ENCODE data around the gene MARCHF4. TPM values are rescaled to one million over a fixed set of nuclear protein-coding genes. Genes with fewer than 3 reads are reported as not detected.

MARCHF4 gene, protein sequence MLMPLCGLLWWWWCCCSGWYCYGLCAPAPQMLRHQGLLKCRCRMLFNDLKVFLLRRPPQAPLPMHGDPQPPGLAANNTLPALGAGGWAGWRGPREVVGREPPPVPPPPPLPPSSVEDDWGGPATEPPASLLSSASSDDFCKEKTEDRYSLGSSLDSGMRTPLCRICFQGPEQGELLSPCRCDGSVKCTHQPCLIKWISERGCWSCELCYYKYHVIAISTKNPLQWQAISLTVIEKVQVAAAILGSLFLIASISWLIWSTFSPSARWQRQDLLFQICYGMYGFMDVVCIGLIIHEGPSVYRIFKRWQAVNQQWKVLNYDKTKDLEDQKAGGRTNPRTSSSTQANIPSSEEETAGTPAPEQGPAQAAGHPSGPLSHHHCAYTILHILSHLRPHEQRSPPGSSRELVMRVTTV
- not detected for total RNA-seq

DNA sequence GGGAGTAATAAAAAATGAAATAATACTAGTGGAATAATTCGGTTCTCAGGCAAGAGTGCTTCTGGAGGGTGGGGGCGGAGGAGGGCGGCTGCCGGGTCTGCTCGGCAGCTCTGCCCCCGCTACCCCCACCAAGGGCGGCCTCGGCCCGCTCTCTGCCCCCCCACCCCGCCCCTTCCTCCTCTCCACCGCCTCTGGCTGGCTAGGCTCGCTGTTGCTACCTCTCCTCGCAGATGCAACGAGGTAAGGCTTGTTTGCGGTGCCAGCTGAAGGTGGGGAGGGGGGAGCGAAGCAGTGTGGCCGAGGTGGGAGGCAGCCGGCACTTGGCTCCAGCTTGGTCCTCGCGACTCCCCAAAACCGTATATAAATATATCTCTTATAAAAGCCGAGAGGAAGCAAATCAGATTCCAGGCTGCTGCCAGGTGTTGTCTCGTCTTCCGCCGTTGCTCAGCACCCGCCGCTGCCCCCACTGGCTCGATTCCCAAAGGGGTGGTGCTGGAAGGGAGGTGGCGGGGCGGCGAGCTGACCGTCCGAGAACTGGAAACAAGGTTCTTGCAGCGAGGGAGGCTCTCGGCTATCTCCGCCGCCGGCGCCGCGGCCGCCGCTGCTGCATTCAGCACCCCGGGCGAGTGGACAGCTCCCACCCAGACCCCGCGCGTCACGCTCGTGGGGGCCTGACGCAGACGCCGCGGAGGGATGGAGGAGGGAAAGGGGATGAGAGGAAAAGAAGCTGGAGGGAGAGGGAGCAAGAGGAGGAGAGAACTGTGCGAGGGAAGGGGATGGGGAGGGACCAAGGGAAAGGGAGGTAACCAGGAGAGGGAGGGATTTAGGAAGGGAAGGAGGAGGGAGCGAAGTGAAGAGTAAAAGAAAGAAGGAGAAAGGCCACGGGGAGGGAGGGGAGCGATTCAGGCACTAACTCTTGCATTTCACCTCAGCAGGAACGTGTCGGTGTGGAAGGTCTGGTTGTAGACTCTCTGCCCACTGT is at the start of gene MARCHF4:
Gene MARCHF4 (minus strand): TSS at position 763 of the 982 bp plus-strand sequence. CDS start 2,223 bp downstream, outside the sequence.
- H3K9me3 Mint-ChIP-seq (ENCODE audit: low read depth): no peaks in the 10 kb centered on the region
- ChIA-PET CTCF (interaction anchor here (0.8 kb wide), 1 partner anchor 23 kb away, joined by 3 read pairs; no protein-coding TSS in a partner anchor), POLR2A (no interaction called here)
- no peak within 1 kb of the TSS for H3K27ac Mint-ChIP-seq
- H3K27me3 Mint-ChIP-seq: peaks cover 42% of the 10 kb centered on the region
- no peaks in the 10 kb centered on the region for H3K36me3 Mint-ChIP-seq (ENCODE audit: low read depth)
- ATAC-seq: peak; percentile 46
- intact Hi-C loops (cut with DNase I, micrococcal nuclease): loop anchor here (1.0 to 2.0 kb wide), 2 partner anchors 23 kb away; no protein-coding TSS in a partner anchor
- peaks cover 21% of the 10 kb centered on the region for H3K4me1 Mint-ChIP-seq
- DNase-seq: peak; percentile 81
- H3K4me3 Mint-ChIP-seq: no peak within 1 kb of the TSS

- Mint-ChIP-seq H3K27ac (no peak overlapping the region), H3K4me3 (no peak overlapping the region), H3K27me3 (no peaks in the 10 kb centered on the region), H3K36me3 (ENCODE audit: low read depth) (peaks cover 64% of the 10 kb centered on the region), H3K4me1 (peaks cover 13% of the 10 kb centered on the region), H3K9me3 (ENCODE audit: low read depth) (peaks cover 2% of the 10 kb centered on the region)
- ATAC-seq (no peak), DNase-seq (no peak)
- intact Hi-C loops (cut with DNase I, micrococcal nuclease): no loop called here
- ChIA-PET CTCF (interaction anchor here (0.6 kb wide), 1 partner anchor 472 kb away, joined by 4 read pairs; no protein-coding TSS in a partner anchor), POLR2A (no interaction called here)
Measured at GRCh38 chr2:216420367-216421101, 48.3 kb upstream of the MARCHF4 start.

- CTCF ChIA-PET: interaction anchor here (1.0 kb wide), 2 partner anchors 16 to 18 kb away, joined by 3 read pairs; no protein-coding TSS in a partner anchor
- no peak for DNase-seq
- Mint-ChIP-seq H3K4me3 (no peak overlapping the region), H3K4me1 (peaks cover 13% of the 10 kb centered on the region), H3K9me3 (ENCODE audit: low read depth) (no peaks in the 10 kb centered on the region), H3K27ac (no peak overlapping the region), H3K27me3 (no peaks in the 10 kb centered on the region), H3K36me3 (ENCODE audit: low read depth) (peaks cover 57% of the 10 kb centered on the region)
- no peak for ATAC-seq
- POLR2A ChIA-PET: no interaction called here
- intact Hi-C loops (cut with DNase I, micrococcal nuclease): no loop called here
Measured at GRCh38 chr2:216418981-216419380, 46.7 kb upstream of the MARCHF4 start.

DNA sequence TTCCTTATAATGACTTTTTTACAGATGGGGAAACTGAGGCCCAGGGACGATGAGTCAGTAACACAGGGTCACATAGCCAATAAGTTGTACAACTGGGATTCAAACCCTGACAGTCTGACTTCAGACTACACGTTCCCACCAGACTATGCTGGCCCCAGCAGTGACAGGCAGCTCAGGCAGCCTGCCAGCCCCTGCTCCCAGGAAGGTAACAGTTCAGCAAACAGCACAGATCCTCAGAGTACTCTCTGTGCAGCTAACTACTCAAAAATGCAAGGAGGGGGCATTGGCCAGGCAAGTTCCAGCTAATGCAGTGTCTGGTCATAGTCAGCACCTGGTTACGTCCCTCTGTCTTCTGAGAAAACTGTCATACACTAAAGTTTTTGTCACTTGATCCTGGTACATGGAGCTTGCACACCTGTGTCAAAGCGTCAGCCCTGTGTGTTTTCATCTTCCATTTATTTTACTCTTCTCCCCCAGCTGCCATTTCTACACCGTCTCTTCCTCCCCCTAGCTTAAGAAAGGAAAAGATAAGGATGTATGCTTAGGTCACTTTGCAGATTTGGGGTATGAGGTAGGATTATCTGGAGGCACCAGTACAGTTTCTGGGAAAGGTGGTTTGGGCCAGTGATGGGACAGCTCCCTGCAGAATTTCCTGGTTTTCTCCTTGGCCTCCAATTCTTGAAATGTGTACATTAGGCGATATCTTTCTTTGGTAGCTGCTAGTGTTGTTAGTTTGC is 44.5 kb upstream of the MARCHF4 start:
- ATAC-seq (no peak), DNase-seq (no peak)
- Mint-ChIP-seq H3K9me3 (ENCODE audit: low read depth) (no peaks in the 10 kb centered on the region), H3K27me3 (no peaks in the 10 kb centered on the region), H3K4me3 (no peak overlapping the region), H3K36me3 (ENCODE audit: low read depth) (peaks cover 39% of the 10 kb centered on the region), H3K4me1 (peaks cover 21% of the 10 kb centered on the region), H3K27ac (no peak overlapping the region)
- intact Hi-C loops (cut with DNase I, micrococcal nuclease): no loop called here
- ChIA-PET CTCF (interaction anchor here (1.1 to 1.2 kb wide), 2 partner anchors 12 kb away, joined by 4 to 5 read pairs; no protein-coding TSS in a partner anchor), POLR2A (no interaction called here)

- intact Hi-C loops (cut with DNase I, micrococcal nuclease): no loop called here
- H3K4me1 Mint-ChIP-seq: peaks cover 24% of the 10 kb centered on the region
- DNase-seq (no peak), ATAC-seq (no peak)
- H3K36me3 Mint-ChIP-seq (ENCODE audit: low read depth): peaks cover 32% of the 10 kb centered on the region
- no peaks in the 10 kb centered on the region for H3K27me3 Mint-ChIP-seq
- no peak overlapping the region for H3K4me3 Mint-ChIP-seq
- no peak overlapping the region for H3K27ac Mint-ChIP-seq
- no peaks in the 10 kb centered on the region for H3K9me3 Mint-ChIP-seq (ENCODE audit: low read depth)
- CTCF ChIA-PET: interaction anchor here (0.5 to 2.5 kb wide), 5 partner anchors 11 to 193 kb away, joined by 3 to 15 read pairs (median 3); partner anchors contain the start of gene RPL37A
- POLR2A ChIA-PET: no interaction called here
Measured at GRCh38 chr2:216415541-216415940, 43.3 kb upstream of the MARCHF4 start.

- ChIA-PET CTCF (interaction anchor here (0.6 to 2.5 kb wide), 3 partner anchors 10 to 219 kb away, joined by 4 to 15 read pairs (median 4); no protein-coding TSS in a partner anchor), POLR2A (no interaction called here)
- DNase-seq (no peak), ATAC-seq (no peak)
- Mint-ChIP-seq H3K36me3 (ENCODE audit: low read depth) (peaks cover 26% of the 10 kb centered on the region), H3K4me1 (peaks cover 24% of the 10 kb centered on the region), H3K27ac (no peak overlapping the region), H3K4me3 (no peak overlapping the region), H3K27me3 (no peaks in the 10 kb centered on the region), H3K9me3 (ENCODE audit: low read depth) (no peaks in the 10 kb centered on the region)
- intact Hi-C loops (cut with DNase I, micrococcal nuclease): loop anchor here in 1 of 2 experiments (5.0 kb wide), 4 partner anchors 252 to 1857 kb away; partner anchors contain the start of genes AAMP, ATIC and PNKD
Measured at GRCh38 chr2:216414772-216415319, 42.6 kb upstream of the MARCHF4 start.

- no peaks in the 10 kb centered on the region for H3K9me3 Mint-ChIP-seq (ENCODE audit: low read depth)
- ChIA-PET CTCF (interaction anchor here (0.6 to 2.5 kb wide), 3 partner anchors 9 to 332 kb away, joined by 3 to 15 read pairs (median 4); no protein-coding TSS in a partner anchor), POLR2A (interaction anchor here (0.6 kb wide), 1 partner anchor 282 kb away, joined by 3 read pairs; no protein-coding TSS in a partner anchor)
- H3K27ac Mint-ChIP-seq: no peak overlapping the region
- peaks cover 21% of the 10 kb centered on the region for H3K36me3 Mint-ChIP-seq (ENCODE audit: low read depth)
- H3K27me3 Mint-ChIP-seq: no peaks in the 10 kb centered on the region
- H3K4me3 Mint-ChIP-seq: peak overlapping the region; percentile 94
- DNase-seq (no peak), ATAC-seq (no peak)
- H3K4me1 Mint-ChIP-seq: peaks cover 21% of the 10 kb centered on the region
- intact Hi-C loops (cut with DNase I, micrococcal nuclease): loop anchor here in 1 of 2 experiments (2.0 to 5.0 kb wide), 5 partner anchors 253 to 1985 kb away; partner anchors contain the start of genes AAMP, ATIC, CTDSP1 and PNKD
Measured at GRCh38 chr2:216413882-216414281, 41.6 kb upstream of the MARCHF4 start.

GRCh38 chr2:216412022-216412999 is 40.0 kb upstream of the MARCHF4 start, which contains the start of gene SMARCAL1:
Gene SMARCAL1 (plus strand): TSS chr2:216412484. CDS start chr2:216414705, 2,221 bp downstream.
- Mint-ChIP-seq H3K4me3 (peak within 1 kb of the TSS; percentile 94), H3K27ac (peak within 1 kb of the TSS; percentile 93), H3K36me3 (ENCODE audit: low read depth) (peaks cover 18% of the 10 kb centered on the region), H3K9me3 (ENCODE audit: low read depth) (no peaks in the 10 kb centered on the region), H3K27me3 (no peaks in the 10 kb centered on the region), H3K4me1 (peaks cover 13% of the 10 kb centered on the region)
- DNase-seq (peak; percentile 100), ATAC-seq (peak; percentile 93)
- CTCF ChIA-PET: interaction anchor here (0.7 to 2.2 kb wide), 9 partner anchors 9 to 303 kb away, joined by 3 to 8 read pairs (median 3); no protein-coding TSS in a partner anchor
- POLR2A ChIA-PET: interaction anchor here (0.5 to 1.2 kb wide), 5 partner anchors 86 to 328 kb away, joined by 3 to 5 read pairs (median 3); partner anchors contain the start of gene RPL37A
- intact Hi-C loops (cut with DNase I, micrococcal nuclease): loop anchor here (1.0 to 5.0 kb wide), 10 partner anchors 62 to 1986 kb away; partner anchors contain the start of genes RPL37A (in 2 of the 2), XRCC5 (in 2 of the 2), AAMP (in 1 of the 2) and ATIC (in 1 of the 2)

DNA sequence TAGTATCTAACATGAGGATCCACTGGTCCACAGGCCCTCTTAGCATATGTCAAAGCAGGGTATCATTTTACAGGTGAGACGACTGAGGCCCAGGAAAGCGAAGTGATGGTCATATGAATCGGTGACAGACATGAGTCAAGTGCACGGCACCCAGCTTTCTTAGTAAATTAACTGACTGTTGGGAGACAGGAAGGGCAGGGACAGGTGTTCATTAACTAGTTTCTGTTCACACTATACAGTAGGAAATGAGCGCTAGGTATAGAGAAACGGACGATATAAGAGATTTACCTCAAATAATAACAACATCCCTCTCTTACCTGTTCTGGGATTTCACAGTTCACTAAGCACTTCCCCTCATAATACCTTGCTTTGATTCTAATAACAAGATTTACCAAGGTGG is 38.3 kb upstream of the MARCHF4 start:
- intact Hi-C loops (cut with DNase I, micrococcal nuclease): loop anchor here in 1 of 2 experiments (5.0 kb wide), 4 partner anchors 257 to 1862 kb away; partner anchors contain the start of genes AAMP, ATIC and PNKD
- no peaks in the 10 kb centered on the region for H3K9me3 Mint-ChIP-seq (ENCODE audit: low read depth)
- peaks cover 11% of the 10 kb centered on the region for H3K4me1 Mint-ChIP-seq
- DNase-seq (no peak), ATAC-seq (no peak)
- ChIA-PET CTCF (interaction anchor here (0.6 to 2.2 kb wide), 4 partner anchors 9 to 270 kb away, joined by 3 to 8 read pairs (median 3); no protein-coding TSS in a partner anchor), POLR2A (no interaction called here)
- H3K27ac Mint-ChIP-seq: no peak overlapping the region
- no peaks in the 10 kb centered on the region for H3K27me3 Mint-ChIP-seq
- no peak overlapping the region for H3K4me3 Mint-ChIP-seq
- peaks cover 9% of the 10 kb centered on the region for H3K36me3 Mint-ChIP-seq (ENCODE audit: low read depth)
